Tibial nerve (tissue), 4 donors: ENCODE measurements around the gene DHRSX.

Source experiments
- CTCF ChIP-seq, 5 experiments: fragments of 200-600 bp in 3 of 5; fragments of 450-650 bp in 2 of 5; sonication (generic) in 3 of 5; IDR thresholded peaks; one replicate each; pipeline ENCODE4 v1.5.1; 2016 to 2019; ENCODE audit warnings: antibody characterized with exemption in 5 of 5, mild to moderate bottlenecking in 3 of 5, moderate library complexity in 2 of 5
- EP300 ChIP-seq, 2 donors: sonication (generic); formaldehyde crosslinking; IDR thresholded peaks; one replicate each; pipeline ENCODE4 v1.6.1; 2017; ENCODE audit warnings: antibody characterized with exemption in 2 of 2, mild to moderate bottlenecking in 1 of 2
- POLR2A ChIP-seq, 2 donors: fragments of 450-650 bp; IDR thresholded peaks; one replicate each; pipeline ENCODE4 v1.6.1; 2017; ENCODE audit warnings: antibody characterized with exemption in 2 of 2, mild to moderate bottlenecking in 2 of 2, moderate library complexity in 2 of 2

DNA sequence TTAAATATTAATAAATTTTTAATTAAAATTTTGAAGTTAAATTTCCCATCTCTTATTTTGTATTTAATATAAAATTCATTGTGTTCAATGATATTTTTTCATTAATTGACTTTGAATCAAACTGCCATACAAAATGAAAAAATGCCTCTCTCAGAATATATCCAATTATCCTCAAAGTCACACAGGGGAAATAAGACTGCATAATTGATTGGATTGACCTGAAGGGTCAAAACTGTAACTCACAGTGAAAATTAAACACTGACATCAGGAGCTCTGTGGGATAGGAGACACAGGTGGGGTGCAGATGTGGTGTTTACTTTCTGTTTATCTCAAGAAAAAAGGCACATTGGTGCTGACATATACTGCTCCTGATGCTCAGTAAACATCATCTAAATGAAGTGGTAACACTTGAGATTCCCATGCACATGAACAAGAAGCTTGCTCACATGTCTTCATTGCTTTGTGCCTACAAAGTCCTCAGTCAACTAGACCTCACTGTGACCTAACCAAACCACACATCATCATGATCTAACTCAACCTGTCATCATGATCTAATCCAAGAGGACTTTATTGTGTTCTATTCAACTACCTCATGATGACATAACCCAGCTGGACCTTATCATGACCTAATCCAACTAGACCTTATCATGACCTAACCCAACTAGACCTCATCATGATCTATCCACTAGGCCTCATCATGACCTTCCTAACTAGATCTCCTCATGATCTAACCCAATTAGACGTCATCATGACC lies 83.7 kb downstream of the DHRSX start:
- no peak for TF ChIP-seq CTCF (IDR thresholded peaks at IDR 0.05)
- no peak for TF ChIP-seq POLR2A (IDR thresholded peaks at IDR 0.05)
- no peak for TF ChIP-seq EP300 (IDR thresholded peaks at IDR 0.05)
